ENCODE data around the gene LRMDA. TPM values are rescaled to one million over a fixed set of nuclear protein-coding genes. Genes with fewer than 3 reads are reported as not detected.

Gene LRMDA
- total RNA-seq, 2 experiments from 2014 or later = not detected

DNA sequence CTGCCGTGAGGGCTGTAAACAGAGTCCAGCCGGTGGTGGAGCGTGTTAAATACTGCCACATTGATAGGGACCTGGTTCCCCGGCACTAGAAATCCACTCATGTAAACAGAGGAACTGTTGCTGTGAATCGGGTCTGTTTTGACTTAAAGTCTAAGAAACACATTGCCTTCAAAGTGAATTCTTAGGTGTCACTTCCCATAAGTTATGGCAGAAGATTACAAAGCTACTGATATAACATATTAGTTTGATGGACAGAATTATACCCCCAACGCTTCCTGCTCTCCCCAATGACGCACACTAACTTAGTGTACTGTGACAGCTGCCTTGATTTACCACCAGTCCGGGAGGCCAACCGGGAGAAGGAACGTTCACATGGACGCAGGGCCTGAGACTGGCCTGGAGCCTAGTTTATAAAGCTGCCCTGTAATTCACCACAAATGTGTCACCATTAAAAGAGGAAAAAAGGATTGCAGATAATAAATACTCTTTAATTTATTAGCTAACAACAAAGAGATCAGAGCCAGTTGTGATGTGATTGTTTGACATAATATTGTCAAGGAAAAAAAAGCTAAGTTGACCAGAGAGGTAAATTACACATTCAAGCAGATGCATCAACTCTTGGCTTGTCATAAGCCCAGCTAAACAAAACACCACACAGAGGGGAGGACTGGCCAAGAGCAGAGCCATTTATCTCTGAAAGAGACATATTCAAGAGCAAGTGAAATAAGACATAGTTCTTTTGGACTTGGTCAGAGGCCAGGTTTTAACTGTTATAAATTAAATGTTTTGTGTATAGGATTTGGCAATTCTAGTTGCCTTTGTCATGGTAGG lies 820.6 kb downstream of the LRMDA start:
- Histone ChIP-seq H3K4me3 (ENCODE audit: low read depth, low read length, poor library complexity, severe bottlenecking) (no peak overlapping the region), H3K79me2 (ENCODE audit: insufficient read depth, low read depth, low read length) (no peaks in the 10 kb centered on the region), H3K9me3 (ENCODE audit: low read length) (no peaks in the 10 kb centered on the region), H2AFZ (ENCODE audit: low read length) (no peak overlapping the region), H3K4me1 (ENCODE audit: insufficient read depth, low read length, poor library complexity, severe bottlenecking) (no peaks in the 10 kb centered on the region), H4K20me1 (ENCODE audit: insufficient read depth, low read length) (no peaks in the 10 kb centered on the region), H3K27ac (ENCODE audit: low read depth, low read length, poor library complexity, severe bottlenecking) (no peak overlapping the region), H3K36me3 (ENCODE audit: insufficient read depth, low read length) (no peaks in the 10 kb centered on the region), H3K9me2 (ENCODE audit: insufficient read depth, low read length) (no peaks in the 10 kb centered on the region), H3K4me2 (ENCODE audit: low read length) (no peak overlapping the region)
- no TSS peak for BruUV-seq (replicated peaks)
- ChIA-PET CTCF (ENCODE audit: unreplicated experiment) (no interaction called here), POLR2A (no interaction called here)
- intact Hi-C loops (cut with micrococcal nuclease; ENCODE audit: unreplicated experiment) = no loop called here
- no peak for DNase-seq (ENCODE audit: low spot score)
- TF ChIP-seq, protein P1, sequence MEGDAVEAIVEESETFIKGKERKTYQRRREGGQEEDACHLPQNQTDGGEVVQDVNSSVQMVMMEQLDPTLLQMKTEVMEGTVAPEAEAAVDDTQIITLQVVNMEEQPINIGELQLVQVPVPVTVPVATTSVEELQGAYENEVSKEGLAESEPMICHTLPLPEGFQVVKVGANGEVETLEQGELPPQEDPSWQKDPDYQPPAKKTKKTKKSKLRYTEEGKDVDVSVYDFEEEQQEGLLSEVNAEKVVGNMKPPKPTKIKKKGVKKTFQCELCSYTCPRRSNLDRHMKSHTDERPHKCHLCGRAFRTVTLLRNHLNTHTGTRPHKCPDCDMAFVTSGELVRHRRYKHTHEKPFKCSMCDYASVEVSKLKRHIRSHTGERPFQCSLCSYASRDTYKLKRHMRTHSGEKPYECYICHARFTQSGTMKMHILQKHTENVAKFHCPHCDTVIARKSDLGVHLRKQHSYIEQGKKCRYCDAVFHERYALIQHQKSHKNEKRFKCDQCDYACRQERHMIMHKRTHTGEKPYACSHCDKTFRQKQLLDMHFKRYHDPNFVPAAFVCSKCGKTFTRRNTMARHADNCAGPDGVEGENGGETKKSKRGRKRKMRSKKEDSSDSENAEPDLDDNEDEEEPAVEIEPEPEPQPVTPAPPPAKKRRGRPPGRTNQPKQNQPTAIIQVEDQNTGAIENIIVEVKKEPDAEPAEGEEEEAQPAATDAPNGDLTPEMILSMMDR (conservative IDR thresholded peaks at IDR 0.05; ENCODE audit: low read length) = no peak
- no peak for TF ChIP-seq EZH2phosphoT487 (IDR thresholded peaks at IDR 0.05; ENCODE audit: borderline replicate concordance, low read depth, low read length)

DNA sequence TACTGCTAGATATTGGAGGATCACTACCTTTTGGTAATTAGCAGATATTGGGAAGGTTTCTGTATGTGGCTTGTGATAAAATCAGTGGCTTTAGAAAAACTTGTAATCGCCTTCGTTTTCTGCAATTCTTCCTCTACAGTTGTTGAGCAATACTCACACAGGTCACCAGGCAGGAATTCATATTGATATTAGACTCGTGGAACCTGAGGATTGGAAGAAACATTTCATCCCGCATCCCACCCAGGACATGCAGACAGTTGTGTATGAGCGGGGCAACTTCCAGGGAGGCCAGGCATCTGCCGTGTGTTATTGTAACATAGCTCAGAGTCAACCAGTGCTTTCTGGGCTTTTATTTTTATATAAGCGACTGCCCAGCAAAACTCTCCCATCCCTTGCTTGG lies 821.3 kb downstream of the LRMDA start:
- intact Hi-C loops (cut with micrococcal nuclease; ENCODE audit: unreplicated experiment) = no loop called here
- no peak for DNase-seq (ENCODE audit: low spot score)
- POLR2A ChIA-PET = no interaction called here
- Histone ChIP-seq H3K36me3 (ENCODE audit: insufficient read depth, low read length) (no peaks in the 10 kb centered on the region), H3K9me2 (ENCODE audit: insufficient read depth, low read length) (no peaks in the 10 kb centered on the region), H3K4me3 (ENCODE audit: low read depth, low read length, poor library complexity, severe bottlenecking) (no peak overlapping the region), H3K9me3 (ENCODE audit: low read length) (no peaks in the 10 kb centered on the region), H3K4me2 (ENCODE audit: low read length) (no peak overlapping the region), H3K79me2 (ENCODE audit: insufficient read depth, low read depth, low read length) (no peaks in the 10 kb centered on the region), H2AFZ (ENCODE audit: low read length) (no peak overlapping the region), H3K27ac (ENCODE audit: low read depth, low read length, poor library complexity, severe bottlenecking) (no peak overlapping the region), H4K20me1 (ENCODE audit: insufficient read depth, low read length) (no peaks in the 10 kb centered on the region), H3K4me1 (ENCODE audit: insufficient read depth, low read length, poor library complexity, severe bottlenecking) (no peaks in the 10 kb centered on the region)
- BruUV-seq (replicated peaks) = no TSS peak
- CTCF ChIA-PET (ENCODE audit: unreplicated experiment) = no interaction called here
- no peak for TF ChIP-seq EZH2phosphoT487 (IDR thresholded peaks at IDR 0.05; ENCODE audit: borderline replicate concordance, low read depth, low read length)
- TF ChIP-seq, protein P1 (conservative IDR thresholded peaks at IDR 0.05; ENCODE audit: low read length) = no peak

DNA sequence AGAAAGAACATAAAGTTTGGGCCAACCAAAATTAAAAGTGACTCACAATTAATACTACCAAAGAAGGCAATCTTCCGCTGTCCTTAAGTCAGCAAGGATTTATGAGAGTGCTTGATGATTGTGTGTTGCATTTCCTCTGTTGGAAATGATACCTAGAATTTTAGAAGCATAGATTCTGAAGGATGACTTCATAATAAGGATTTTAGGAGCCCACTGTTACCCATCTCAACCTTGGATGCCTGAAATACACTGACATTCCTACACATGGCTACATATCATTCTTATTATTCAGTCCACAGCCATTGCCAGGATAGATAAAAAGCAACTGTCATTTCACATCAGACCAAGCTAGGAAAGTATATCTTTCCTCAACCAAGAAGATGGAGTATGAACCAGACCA lies 823.8 kb downstream of the LRMDA start:
- Histone ChIP-seq H3K36me3 (ENCODE audit: insufficient read depth, low read length) (no peaks in the 10 kb centered on the region), H3K9me2 (ENCODE audit: insufficient read depth, low read length) (no peaks in the 10 kb centered on the region), H3K79me2 (ENCODE audit: insufficient read depth, low read depth, low read length) (no peaks in the 10 kb centered on the region), H3K4me3 (ENCODE audit: low read depth, low read length, poor library complexity, severe bottlenecking) (no peak overlapping the region), H3K27ac (ENCODE audit: low read depth, low read length, poor library complexity, severe bottlenecking) (no peak overlapping the region), H4K20me1 (ENCODE audit: insufficient read depth, low read length) (no peaks in the 10 kb centered on the region), H2AFZ (ENCODE audit: low read length) (no peak overlapping the region), H3K4me1 (ENCODE audit: insufficient read depth, low read length, poor library complexity, severe bottlenecking) (no peaks in the 10 kb centered on the region), H3K4me2 (ENCODE audit: low read length) (no peak overlapping the region), H3K9me3 (ENCODE audit: low read length) (0 out of 2 replicates have a peak, but pooled peaks cover 2% of the 10 kb centered on the region)
- ChIA-PET CTCF (ENCODE audit: unreplicated experiment) (no interaction called here), POLR2A (no interaction called here)
- intact Hi-C loops (cut with micrococcal nuclease; ENCODE audit: unreplicated experiment) = no loop called here
- TF ChIP-seq EZH2phosphoT487 (IDR thresholded peaks at IDR 0.05; ENCODE audit: borderline replicate concordance, low read depth, low read length) = no peak
- TF ChIP-seq, protein P1 (conservative IDR thresholded peaks at IDR 0.05; ENCODE audit: low read length) = no peak
- no TSS peak for BruUV-seq (replicated peaks)
- DNase-seq (ENCODE audit: low spot score) = no peak

All from OCI-LY7 (cell line).